K562 (cell line): Measurements from ENCODE around the gene SVIL. TPM values are rescaled to one million over a fixed set of nuclear protein-coding genes. Genes with fewer than 3 reads are reported as not detected.

ENCODE experiments used
- ATAC-seq: fragments of 200-7000 bp; cut with Tn5 transposase; 3 replicates; pipeline ENCODE4 v1.9.1; 2020; ENCODE audit warnings: moderate library complexity
- BruUV-seq: library from RNA; stranded (reverse); fragments of 400-500 nt; replicated peaks from 2 replicates; lab custom pipeline; 2021; lab: Mats Ljungman, UMichigan
- CTCF ChIA-PET: fragments of 300-600 bp; formaldehyde crosslinking; extraction: SDS; loops from one replicate; lab custom pipeline; 2021; ENCODE audit warnings: low intra/inter-chr PET ratio; lab: Yijun Ruan, JAX
- POLR2A ChIA-PET: fragments of 300-600, 350-650 bp; sonication (Branson Sonifier 250); formaldehyde crosslinking; extraction: SDS; loops from one replicate; lab custom pipeline; 2021; ENCODE audit warnings: antibody characterized with exemption, inconsistent platforms; lab: Yijun Ruan, JAX
- DNase-seq, 4 experiments: peaks; one replicate each; pipeline versions ENCODE4 v3.0.0 to v3.0.0-alpha.2; 2011 to 2018; ENCODE audit warnings: low spot score in 3 of 4, mixed read lengths in 3 of 4; ENCODE audit errors: extremely low read depth in 1 of 4
- FAIRE-seq: peaks from 2 replicates; lab custom pipeline; 2011; peaks lifted over from hg19 to GRCh38; lab: Jason Lieb, UNC
- H2AFZ ChIP-seq: 2 replicates; pipeline ENCODE4 v1.6.0; 2011; ENCODE audit warnings: low read depth, low read length, control low read depth, inconsistent platforms
- H3K27ac ChIP-seq: fragments of 200-600 bp; 3 replicates; pipeline ENCODE4 v1.8.0; 2011; ENCODE audit warnings: low read depth, mild to moderate bottlenecking, control low read depth, inconsistent platforms, low read length, moderate library complexity, mixed read lengths; ENCODE audit errors: extremely low read depth
- H3K27me3 ChIP-seq, 2 experiments: fragments of 300-600 bp in 1 of 2; 2 replicates in 1 of 2; 3 replicates in 1 of 2; pipeline versions ENCODE4 v1.6.0 to v1.8.0; 2011; ENCODE audit warnings: inconsistent platforms in 2 of 2, low read length in 2 of 2, mild to moderate bottlenecking in 1 of 2, mixed read lengths in 1 of 2, moderate library complexity in 1 of 2; ENCODE audit not compliant: control insufficient read depth in 2 of 2, insufficient read depth in 2 of 2
- H3K36me3 ChIP-seq: fragments of 300-600 bp; 3 replicates; pipeline ENCODE4 v1.8.0; 2011; ENCODE audit warnings: mild to moderate bottlenecking, low read length, inconsistent platforms; ENCODE audit not compliant: control insufficient read depth, insufficient read depth
- H3K4me1 ChIP-seq, 2 experiments: fragments of 200-600 bp in 1 of 2; replicated peaks in 1 of 2; 2 replicates in 1 of 2; 3 replicates in 1 of 2; pipeline versions ENCODE4 v1.5.1 to v1.8.0; 2011; ENCODE audit warnings: inconsistent platforms in 2 of 2, low read length in 2 of 2, mild to moderate bottlenecking in 1 of 2, mixed read lengths in 1 of 2, moderate library complexity in 1 of 2; ENCODE audit not compliant: control insufficient read depth in 2 of 2, insufficient read depth in 2 of 2
- H3K4me2 ChIP-seq: 2 replicates; pipeline ENCODE4 v1.6.1; 2011; ENCODE audit warnings: low read length, control low read depth, inconsistent platforms, mixed read lengths; ENCODE audit not compliant: insufficient read depth
- H3K4me3 ChIP-seq: fragments of 200-600 bp; sonication (generic), shearing (Covaris generic); 2 replicates; pipeline ENCODE4 v1.5.1; 2016; ENCODE audit warnings: control low read depth, inconsistent platforms
- H3K79me2 ChIP-seq: fragments of 200-600 bp; 3 replicates; pipeline ENCODE4 v1.8.0; 2011; ENCODE audit warnings: low read length, inconsistent platforms; ENCODE audit not compliant: control insufficient read depth, insufficient read depth
- H3K9ac ChIP-seq, 2 experiments: 2 replicates each; pipeline versions ENCODE4 v1.6.0 to v1.6.1; 2011; ENCODE audit warnings: low read depth in 2 of 2, low read length in 2 of 2, control low read depth in 1 of 2, inconsistent platforms in 1 of 2, mild to moderate bottlenecking in 1 of 2, mixed read lengths in 1 of 2; ENCODE audit not compliant: insufficient read depth in 1 of 2
- H3K9me1 ChIP-seq: one replicate; pipeline ENCODE4 v1.6.0; 2011; ENCODE audit warnings: inconsistent platforms, mild to moderate bottlenecking, low read length, moderate library complexity; ENCODE audit not compliant: control insufficient read depth, insufficient read depth
- H3K9me3 ChIP-seq: replicated peaks from 2 replicates; pipeline ENCODE4 v1.5.1; 2011; ENCODE audit warnings: low read depth, low read length, inconsistent platforms; ENCODE audit not compliant: control insufficient read depth, insufficient read depth
- H4K20me1 ChIP-seq: replicated peaks from 2 replicates; pipeline ENCODE4 v1.6.1; 2011; ENCODE audit warnings: low read length, inconsistent platforms, mixed read lengths; ENCODE audit not compliant: control insufficient read depth, insufficient read depth
- PPARD ChIP-seq: fragments of 250-450 bp; sonication (Bioruptor Pico); IDR thresholded peaks from 2 replicates; pipeline ENCODE4 v1.8.0; 2022; ENCODE audit warnings: inconsistent platforms, mild to moderate bottlenecking, moderate library complexity
- SMARCA4 ChIP-seq: fragments of 450-650 bp; IDR thresholded peaks from 2 replicates; pipeline ENCODE4 v1.6.1; 2016
- TFE3 ChIP-seq: fragments of 450-650 bp; formaldehyde crosslinking; IDR thresholded peaks from 2 replicates; pipeline ENCODE4 v1.4.0; 2020; ENCODE audit warnings: mild to moderate bottlenecking, mixed read lengths
- THAP7 ChIP-seq: fragments of 250-450 bp; sonication (Bioruptor Pico); IDR thresholded peaks from 2 replicates; pipeline ENCODE4 v1.5.0; 2021
- XRCC5 ChIP-seq: fragments of 200-400 bp; formaldehyde crosslinking; IDR thresholded peaks from 2 replicates; pipeline ENCODE4 v1.6.1; 2017; ENCODE audit warnings: low read depth, mild to moderate bottlenecking, low read length
- ZKSCAN8 ChIP-seq: fragments of 200-800 bp; sonication (Bioruptor generic); IDR thresholded peaks from 2 replicates; pipeline ENCODE4 v1.6.1; 2016; ENCODE audit warnings: missing genetic modification characterization, missing compliant biosample characterization
- ZZZ3 ChIP-seq: fragments of 450-650 bp; IDR thresholded peaks from 2 replicates; pipeline ENCODE4 v1.6.1; 2016; ENCODE audit warnings: antibody characterized with exemption, mild to moderate bottlenecking, moderate library complexity
- WGBS: fragments of 100-300 bp; shearing (Covaris generic); methylation state at CpG from one replicate; pipeline ENCODE4 v1.1.6; 2016; ENCODE audit warnings: low coverage, mixed read lengths; ENCODE audit not compliant: insufficient coverage; ENCODE audit errors: missing lambda C conversion rate; 5-methylcytosine and 5-hydroxymethylcytosine counted together
- in situ Hi-C: fragments of 300-500 bp; cut with MboI; formaldehyde crosslinking; loops from 4 replicates; pipeline ENCODE4 v1.15.0; 2018; ENCODE audit warnings: inconsistent platforms, mixed read lengths
- intact Hi-C: fragments of 100-400 bp; cut with micrococcal nuclease; formaldehyde crosslinking; loops from 2 replicates; pipeline ENCODE4 v1.14.2; 2022
- polyA plus RNA-seq, 8 experiments: library from polyadenylated mRNA; depleted of rRNA in 4 of 8; stranded (reverse) in 5 of 8; unstranded in 3 of 8; fragments of >200 nt; fragmentation: Nextera tagmentation in 2 of 8; fragmentation: Illumina TruSeq in 1 of 8; extraction: Ambion mirVana in 2 of 8; extraction: Trizol in 1 of 8; gene quantifications; 2 replicates each; pipeline versions ENCODE4 v1.2.1 to v1.2.3, GENCODE V29; 2011 to 2014; ENCODE audit warnings: inconsistent platforms in 1 of 8, missing spikeins in 1 of 8
- total RNA-seq, 7 experiments: library from RNA; depleted of rRNA in 6 of 7; stranded (reverse); fragments of >200 nt in 6 of 7; fragmentation: Illumina TruSeq in 2 of 7; extraction: Trizol in 2 of 7; gene quantifications; 2 replicates each; pipeline versions ENCODE4 v1.2.1 to v1.2.3, GENCODE V29; 2011 to 2021; ENCODE audit warnings: low replicate concordance in 1 of 7
- TF ChIP-seq, protein P1 (sequence below), 2 experiments: IDR thresholded peaks; 2 replicates each; pipeline ENCODE4 v1.6.1; 2011; ENCODE audit warnings: borderline replicate concordance in 1 of 2, control low read depth in 1 of 2, low read depth in 1 of 2, low read length in 1 of 2, mild to moderate bottlenecking in 1 of 2, mixed read lengths in 1 of 2, moderate library complexity in 1 of 2; ENCODE audit not compliant: insufficient read depth in 1 of 2, insufficient read length in 1 of 2, poor library complexity in 1 of 2, severe bottlenecking in 1 of 2; ENCODE audit errors: extremely low read depth in 1 of 2

SVIL gene
- total and polyA plus RNA-seq, 9 of the 15 experiments (the other 6 are each of a cell fraction or from before 2014, with no cell fraction given): under 0.01 to 0.18 (median 0.05) TPM; not detected in 3

GRCh38 chr10:29578457-29578856 lies 56.3 kb downstream of the SVIL start:
- FAIRE-seq (no peak), ATAC-seq (no peak), DNase-seq (no peak)
- H4K20me1 ChIP-seq: no peaks in the 10 kb centered on the region
- no peaks in the 10 kb centered on the region for H3K9me3 ChIP-seq
- POLR2A ChIA-PET: interaction anchor here (1.3 kb wide), 1 partner anchor 10 kb away, joined by 3 read pairs; no protein-coding TSS in a partner anchor
- no peak for TF ChIP-seq ZZZ3
- TF ChIP-seq, protein P1, sequence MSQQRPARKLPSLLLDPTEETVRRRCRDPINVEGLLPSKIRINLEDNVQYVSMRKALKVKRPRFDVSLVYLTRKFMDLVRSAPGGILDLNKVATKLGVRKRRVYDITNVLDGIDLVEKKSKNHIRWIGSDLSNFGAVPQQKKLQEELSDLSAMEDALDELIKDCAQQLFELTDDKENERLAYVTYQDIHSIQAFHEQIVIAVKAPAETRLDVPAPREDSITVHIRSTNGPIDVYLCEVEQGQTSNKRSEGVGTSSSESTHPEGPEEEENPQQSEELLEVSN (IDR thresholded peaks at IDR 0.05; ENCODE audit: borderline replicate concordance in 1 of 2, extremely low read depth in 1 of 2, insufficient read depth in 1 of 2, insufficient read length in 1 of 2, low read depth in 1 of 2, low read length in 1 of 2, poor library complexity in 1 of 2, severe bottlenecking in 1 of 2): no peak
- no peak for TF ChIP-seq ZKSCAN8
- no peak for TF ChIP-seq XRCC5
- TF ChIP-seq PPARD (CRISPR knock-in tag): no peak
- no peak for TF ChIP-seq THAP7 (CRISPR knock-in tag)
- TF ChIP-seq TFE3 (CRISPR knock-in tag): no peak
- TF ChIP-seq SMARCA4: no peak
- peaks cover 0 to 15% of the 10 kb centered on the region in 2 experiments; a peak in 4 of 5 replicates for H3K27me3 ChIP-seq
- in situ Hi-C loops: no loop called here
- no peak overlapping the region for H3K9ac ChIP-seq
- no TSS peak for BruUV-seq
- H3K4me2 ChIP-seq: no peak overlapping the region
- intact Hi-C loops: no loop called here
- CTCF ChIA-PET: no interaction called here
- WGBS: 0% methylated on average over 3 of the region's 3 CpGs
- no peaks in the 10 kb centered on the region for H3K79me2 ChIP-seq
- H3K36me3 ChIP-seq: no peaks in the 10 kb centered on the region
- no peak overlapping the region for H3K4me3 ChIP-seq
- H2AFZ ChIP-seq: no peak overlapping the region
- H3K4me1 ChIP-seq: no peaks in the 10 kb centered on the region
- H3K9me1 ChIP-seq: no peaks in the 10 kb centered on the region
- no peak overlapping the region for H3K27ac ChIP-seq
